HCEC 1CT (cell line): ENCODE measurements around the gene EDIL3.
"Not testable (repeated sequence)": the region's sequence is repeated elsewhere in the genome, so short reads cannot be mapped to it uniquely, and the experiment has no call there.

ENCODE experiments used
- DNase-seq: peaks from one replicate; pipeline ENCODE4 v3.0.0-alpha.2; 2017

EDIL3 gene

DNA sequence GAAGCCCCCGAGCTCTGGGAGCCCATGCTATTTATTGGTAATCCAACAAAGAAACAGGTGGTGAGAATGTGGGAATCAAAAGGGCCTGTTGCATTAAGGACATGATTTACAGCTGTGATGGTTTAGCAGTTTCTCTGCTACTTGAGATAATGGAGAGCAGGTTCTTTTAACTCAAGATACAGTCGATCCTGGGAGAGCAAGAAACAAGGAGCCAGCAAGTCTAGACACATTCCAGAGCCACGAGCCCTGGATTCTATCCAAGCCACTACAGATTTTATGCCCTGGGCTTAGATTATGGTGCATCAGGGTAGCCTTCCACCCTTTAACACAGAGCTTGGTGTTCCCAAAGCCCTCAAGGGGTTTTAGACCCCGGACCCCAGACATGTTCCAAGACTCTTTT is 87.0 kb downstream of the EDIL3 start:
- not testable (repeated sequence) for DNase-seq

DNA sequence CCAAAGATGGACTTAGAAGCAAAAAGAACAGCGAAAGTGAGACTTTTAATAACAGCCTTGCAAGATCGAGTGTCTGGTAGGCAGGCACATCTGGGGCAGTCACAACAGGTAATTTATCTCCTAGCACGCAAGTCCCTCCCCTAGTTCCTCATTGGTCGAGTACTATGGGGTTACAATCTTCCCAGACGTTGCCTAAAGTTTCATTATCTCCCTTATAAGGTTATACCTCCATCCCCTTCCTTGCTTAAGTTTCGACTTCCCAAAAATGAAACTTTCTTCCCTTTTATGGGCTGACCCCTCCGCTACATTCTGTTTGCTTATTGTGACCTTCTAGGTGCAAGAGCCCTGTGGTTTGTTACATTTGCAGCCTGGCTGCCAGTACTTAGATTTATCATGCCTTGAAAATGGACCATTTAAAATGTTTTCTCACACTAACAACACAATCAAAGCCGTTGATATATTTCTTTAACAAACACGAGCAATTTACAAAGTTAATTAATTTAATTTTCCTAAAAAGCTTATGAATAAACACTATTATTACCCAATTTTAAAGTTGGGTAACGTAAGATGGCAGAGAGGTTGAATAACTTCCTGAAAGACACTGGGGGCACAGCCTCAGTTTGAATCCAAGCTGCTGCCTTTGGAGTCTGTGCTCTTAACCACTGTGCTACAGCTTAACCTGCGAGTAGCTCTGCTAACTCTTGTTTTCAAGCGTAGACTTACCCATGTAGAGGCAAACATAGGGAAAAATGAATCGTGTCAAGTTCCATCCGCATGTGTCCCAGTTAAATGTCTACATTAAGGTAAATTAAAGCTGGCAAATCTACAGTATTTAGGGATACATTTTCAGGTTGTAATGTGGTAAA is 91.7 kb downstream of the EDIL3 start:
- DNase-seq, result no peak

DNA sequence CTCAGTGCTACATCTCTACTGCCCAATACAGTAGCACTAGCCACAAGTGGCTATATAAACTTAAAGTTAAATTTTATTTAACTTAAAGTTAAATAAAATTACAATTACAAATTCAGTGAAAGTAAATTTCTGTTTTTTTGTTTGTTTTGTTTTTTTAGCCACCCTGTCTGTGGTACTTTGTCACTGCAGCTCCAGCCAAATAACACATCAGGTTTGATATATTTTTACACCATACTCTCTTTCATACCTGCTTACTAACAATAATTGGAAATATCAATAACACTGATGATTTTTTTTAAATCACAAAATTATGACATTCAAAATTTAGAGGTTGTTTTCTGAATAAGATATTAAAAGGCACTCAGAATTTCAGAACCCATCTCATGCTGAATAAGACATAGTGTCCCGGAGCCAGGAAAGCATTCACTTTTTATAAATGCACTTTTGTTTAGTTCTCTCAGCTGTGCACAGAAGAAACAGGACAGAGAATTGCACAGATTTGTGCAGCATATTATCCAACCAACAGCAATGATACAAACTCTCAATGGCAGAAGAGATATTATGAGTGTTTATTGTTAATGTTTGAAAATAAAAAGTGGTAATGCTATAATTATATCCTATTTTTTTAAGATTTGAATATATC is 92.6 kb downstream of the EDIL3 start:
- DNase-seq, result no peak

DNA sequence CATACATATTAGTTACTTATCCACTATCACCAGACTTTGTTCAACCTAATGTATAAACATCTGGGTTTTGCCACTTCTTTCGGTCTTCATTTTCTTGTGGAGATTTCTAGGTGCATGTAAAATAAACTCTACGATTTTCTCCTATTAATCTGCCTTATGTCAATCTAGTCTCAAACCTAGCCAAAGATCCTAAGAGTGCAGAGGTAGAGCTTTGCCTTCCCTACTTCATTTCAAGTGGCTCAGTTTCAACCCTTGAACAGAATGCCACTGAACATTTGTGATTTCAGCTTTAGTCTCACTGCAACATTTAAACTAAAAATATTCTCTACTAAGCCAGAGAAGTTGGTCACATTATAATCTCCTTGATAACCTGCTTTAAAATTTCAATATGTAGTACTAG is 94.0 kb downstream of the EDIL3 start:
- DNase-seq, result no peak

DNA sequence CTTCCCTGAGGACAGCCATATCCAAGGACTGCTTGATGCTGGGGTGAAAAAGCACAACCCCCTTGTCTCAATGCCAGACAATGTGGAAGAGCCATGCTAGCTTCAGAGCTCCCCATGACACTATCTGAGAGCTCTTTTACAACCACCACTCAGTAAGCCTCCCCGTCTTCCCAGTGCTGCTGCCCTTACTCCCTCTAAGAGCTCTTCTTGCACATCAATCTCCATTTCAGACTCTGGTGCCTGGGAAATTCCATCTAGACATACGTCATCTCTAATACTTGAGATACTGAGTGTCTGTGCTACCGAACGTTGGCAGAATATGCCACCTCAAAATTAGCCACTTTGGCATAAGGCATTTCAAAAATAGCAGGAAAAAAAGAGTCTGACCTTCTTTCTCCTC is 94.5 kb downstream of the EDIL3 start:
- peak; percentile 25 for DNase-seq

DNA sequence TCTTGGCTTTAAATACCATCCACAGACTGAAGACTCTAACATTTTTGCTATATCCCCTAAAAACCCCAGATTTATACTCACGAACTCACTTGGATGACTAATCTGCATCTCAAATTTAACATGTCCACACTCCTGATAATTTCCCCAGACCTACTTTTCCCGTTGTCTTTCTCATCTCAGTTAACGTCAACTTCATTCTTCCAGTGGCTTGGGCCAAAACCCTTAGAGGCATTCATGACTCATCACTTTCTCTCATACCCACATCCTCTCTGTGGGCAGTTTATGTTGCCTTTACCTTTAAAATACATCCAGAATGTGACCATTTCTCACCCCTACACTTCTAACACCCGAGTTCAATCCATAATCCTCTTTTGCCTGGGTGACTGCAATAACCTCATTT is 96.7 kb downstream of the EDIL3 start:
- peak; percentile 87 for DNase-seq

DNA sequence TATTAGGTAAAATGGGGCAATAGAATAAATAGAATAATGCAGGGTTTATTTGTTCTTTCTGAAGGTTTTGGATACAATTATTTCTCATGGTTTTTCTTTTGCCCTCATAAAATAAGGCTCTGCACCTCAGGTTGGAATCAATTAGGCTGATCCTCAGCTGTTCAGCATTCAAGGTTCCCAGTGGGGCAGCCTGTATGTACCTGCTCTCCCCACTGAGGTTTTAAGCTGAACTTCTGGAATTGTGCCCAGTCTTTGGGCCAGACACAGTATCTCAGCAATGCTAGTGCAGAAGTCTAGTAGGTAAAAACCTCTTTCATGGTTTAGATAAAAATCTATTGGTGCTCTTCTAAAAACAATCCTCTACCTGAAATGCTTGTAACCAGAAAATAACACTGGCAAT is 98.0 kb downstream of the EDIL3 start:
- DNase-seq, result no peak

DNA sequence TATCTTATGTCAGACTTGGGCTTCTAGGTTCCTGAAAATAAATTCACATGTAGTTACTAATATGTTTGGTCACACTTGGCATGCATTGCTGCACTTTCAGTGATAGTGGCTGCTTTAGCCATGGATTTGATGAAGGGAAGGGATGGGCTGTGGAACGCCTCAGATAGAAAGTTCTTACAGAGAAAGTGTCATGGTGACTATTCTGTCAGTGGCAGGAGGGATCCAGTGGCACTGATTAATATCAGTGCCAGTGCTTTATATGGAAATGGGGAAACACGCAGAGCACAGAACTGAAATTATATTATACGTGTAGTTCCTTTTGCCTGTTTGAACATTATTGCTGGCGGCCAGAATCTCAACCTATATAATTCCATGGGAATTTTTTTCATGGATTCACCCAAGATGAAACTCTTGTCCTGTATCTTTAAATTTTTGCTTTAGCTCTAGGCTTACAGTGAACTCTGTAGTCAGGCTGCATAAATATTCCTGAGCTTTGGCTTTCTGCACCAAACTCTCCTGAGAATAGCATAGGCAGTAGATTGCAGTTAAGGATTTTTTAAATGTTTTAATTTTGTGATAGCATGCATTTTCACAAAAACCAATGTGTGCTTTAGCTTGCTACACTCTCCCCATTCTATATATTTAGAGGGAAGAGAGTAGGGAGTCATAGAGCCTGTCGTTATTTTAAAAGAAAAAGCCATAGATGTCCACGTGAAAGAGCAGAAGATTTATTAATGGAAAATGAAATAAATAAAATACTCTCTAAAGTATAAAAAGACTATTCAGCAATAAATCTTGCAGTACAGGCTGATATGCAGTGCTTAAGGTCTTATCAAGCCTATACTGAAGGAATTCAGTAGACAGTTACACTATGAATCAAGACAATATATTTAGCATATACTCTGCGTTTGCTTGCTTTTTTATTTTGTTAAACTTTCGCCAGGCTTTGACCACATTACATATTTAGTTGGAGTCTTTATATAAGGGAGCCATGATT is 98.7 kb downstream of the EDIL3 start:
- DNase-seq, result no peak

DNA sequence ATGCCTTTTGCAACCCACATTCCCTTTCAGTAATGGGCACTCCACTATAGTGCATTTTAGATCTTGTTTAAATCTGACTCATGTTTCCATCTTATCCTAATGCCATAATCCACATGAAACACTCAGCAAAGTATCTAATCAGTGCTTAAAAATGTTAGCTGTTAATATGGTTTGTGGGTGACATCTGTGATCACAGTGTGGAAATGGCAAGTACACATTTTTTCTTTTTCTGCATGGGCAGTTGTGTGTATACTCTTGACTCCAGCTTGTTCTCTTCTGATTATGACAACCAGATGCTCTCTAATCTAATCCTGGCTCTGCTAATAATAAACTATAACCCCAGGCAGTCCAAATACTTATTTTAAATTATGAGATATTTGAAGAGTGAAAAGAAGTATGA is 103.3 kb downstream of the EDIL3 start:
- DNase-seq, result no peak

DNA sequence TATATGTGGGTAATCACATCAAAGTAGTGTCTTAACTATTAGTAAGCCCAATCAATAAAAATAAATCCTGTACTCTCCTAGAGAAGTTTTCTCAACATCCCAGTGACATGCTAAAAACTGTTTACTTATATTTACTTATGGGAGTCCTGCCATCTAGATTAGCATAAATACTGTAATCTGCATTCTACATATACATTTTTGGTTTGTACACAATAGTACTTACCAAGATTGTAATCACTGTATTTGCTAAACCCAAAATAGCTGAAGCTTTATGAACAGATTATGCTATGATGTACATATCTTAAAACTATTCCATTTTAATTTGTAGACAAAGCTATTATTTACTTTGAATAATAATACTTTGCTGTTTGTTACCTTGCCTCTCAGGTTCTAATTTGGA is 105.4 kb downstream of the EDIL3 start:
- no peak for DNase-seq

DNA sequence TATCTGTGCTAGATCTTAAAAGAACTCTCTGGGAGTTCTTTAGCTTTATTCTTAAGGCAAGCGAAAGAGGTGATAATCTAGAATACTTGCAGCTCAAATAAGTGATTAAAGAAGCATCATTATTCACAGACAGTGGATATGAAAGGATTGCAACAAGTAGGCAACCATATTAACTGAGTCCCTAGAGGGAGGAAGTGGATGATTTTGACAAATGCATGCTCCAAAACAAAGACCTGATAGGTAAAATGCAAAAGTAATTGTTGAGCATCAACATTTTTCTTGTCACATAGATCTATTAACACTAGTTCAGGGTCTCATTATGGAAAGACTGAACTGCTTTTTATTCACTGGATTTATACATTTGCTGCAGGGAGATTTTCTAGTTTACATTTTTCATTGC is 109.1 kb downstream of the EDIL3 start:
- no peak for DNase-seq

DNA sequence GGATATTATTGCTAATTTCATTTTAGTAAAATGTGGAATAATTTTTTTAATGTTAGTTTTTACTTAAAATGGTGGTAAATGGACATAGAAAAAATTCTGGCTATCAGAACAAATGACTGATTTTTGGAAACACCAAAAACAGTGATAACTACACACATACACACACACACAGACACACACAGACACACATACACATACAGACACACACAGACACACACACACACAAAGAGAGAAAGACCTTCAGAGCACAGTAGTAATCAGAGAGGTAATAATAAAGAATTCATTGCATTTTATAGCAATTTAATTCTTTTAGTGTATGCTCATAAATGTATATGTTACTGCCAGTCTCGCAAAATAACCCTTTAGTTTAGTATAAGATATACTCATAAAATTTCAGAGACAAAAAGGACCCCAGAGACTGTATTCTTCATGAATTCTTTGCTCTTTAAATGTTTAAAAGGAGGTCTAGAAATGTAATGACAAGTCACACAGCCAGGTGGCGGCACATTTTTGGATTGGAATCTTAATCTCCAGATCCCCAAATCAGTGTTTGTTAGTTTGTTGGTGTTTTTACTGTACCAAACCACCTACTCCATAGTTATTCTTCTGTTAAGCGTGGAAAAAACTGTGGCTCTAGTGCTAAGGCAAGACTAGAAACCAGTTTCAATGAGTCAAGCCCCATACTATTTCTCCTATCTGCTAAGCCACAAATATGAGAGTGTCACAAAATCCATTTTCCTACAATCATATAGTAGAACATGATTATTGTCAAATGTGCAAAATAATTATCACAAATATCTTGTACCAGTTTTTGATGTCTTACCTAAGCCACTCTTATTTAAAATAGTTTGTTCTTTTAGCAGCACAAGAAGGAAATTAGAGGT is 109.9 kb downstream of the EDIL3 start:
- peak; percentile 44 for DNase-seq

DNA sequence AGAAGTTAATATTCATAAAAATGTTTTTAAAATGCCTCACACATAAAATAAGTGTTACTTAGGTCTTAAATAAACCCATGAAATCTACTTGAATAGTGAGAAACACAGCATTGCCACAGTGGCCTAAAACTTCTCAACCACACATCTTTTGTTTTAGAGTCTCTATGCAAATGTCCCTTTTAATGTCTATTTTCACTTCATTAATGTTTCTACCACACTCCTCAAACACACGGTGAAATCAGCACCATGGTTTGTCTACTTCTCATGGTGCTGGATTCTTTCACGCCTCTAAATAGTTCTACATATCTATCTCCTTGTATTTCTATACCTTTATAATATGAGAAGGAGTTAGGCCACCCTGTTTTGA is 111.2 kb downstream of the EDIL3 start:
- no peak for DNase-seq

DNA sequence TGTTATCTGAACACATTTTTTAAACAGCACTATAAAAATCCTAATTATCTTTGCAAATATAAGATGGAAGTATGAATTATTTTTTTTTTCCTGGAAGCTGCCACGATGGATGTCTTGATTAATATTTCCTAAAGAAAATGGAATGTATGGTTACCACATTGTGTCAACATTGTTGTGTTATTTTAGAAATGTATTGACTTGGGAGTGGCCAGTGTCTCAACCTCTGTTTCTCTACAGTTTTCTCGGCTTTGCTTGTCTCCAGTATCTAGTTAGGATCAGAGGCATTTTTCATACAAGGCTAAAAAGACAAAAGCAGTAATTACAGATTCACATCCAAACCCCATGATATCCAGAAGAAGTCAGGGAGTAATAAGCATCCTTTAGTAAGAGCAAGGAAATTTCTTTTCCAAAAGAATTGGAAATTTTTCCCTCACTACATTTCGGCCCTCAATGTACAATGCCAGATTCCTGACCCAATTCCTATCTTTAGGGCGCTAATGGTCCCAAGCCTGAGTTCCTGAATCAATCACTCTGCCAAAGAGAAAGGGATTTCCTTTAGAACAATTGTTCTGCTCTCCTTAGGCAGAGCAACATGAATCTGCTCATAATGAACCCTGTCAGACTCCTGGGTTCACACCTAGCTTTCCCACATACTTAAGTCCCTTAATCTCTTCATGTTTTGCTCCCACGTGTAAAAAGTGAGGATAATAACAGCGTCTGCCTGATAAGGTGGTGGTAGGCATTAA is 111.7 kb downstream of the EDIL3 start:
- no peak for DNase-seq

DNA sequence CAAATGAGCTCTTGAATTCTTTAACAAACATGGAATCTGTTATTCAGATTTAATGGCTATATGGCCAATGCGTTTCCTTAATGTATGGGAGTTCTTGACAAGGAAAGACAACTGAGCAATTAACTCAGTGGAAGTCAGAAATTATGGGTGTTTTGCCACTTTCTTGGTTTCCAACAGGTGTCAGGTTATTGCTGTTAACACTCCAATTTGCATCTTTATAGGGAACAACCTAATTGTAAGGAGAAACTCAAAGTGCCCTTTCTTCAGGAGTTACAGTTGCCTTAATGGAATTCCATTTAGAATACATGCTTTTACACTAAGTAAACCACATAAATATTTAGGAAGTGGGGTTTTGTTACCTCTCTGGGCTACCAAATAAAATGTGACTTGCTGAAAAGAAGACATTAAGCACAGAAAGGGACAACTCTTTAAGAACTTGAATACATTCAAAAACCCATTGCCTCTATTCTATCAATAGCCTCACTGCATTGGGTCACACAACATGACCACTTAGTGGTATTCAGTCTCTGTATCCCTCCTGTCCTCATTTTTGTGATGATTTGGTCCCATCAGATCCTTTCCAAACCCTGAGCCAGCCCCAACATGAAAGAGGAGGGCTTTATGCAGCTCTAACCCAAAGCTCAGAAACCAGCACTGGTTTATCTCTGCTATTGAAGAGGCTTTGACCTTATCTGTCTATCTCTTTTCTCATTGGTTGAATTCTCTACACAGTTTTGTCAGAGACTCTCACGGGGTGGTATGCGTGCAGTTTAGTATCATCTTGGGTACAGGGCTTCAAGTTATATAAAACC is 118.7 kb downstream of the EDIL3 start:
- DNase-seq, result no peak

DNA sequence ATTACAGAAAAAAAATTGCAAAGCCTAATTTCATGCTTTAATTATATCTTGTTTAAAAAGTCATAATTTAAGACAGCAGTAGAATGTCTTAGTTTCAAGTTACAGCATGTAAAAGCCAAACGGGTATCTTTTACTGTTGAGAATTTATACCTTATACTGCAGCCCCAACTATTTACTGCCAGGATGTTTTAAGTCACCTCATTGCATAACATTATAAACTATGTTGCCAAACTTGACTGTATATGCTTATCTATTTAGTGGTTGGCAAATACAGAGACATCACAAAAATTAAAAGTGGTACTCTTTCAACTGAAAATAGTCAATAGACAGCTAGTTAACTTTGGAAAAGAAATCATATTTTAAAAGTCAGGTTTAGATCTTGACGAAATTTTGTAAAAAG is 119.5 kb downstream of the EDIL3 start:
- no peak for DNase-seq

DNA sequence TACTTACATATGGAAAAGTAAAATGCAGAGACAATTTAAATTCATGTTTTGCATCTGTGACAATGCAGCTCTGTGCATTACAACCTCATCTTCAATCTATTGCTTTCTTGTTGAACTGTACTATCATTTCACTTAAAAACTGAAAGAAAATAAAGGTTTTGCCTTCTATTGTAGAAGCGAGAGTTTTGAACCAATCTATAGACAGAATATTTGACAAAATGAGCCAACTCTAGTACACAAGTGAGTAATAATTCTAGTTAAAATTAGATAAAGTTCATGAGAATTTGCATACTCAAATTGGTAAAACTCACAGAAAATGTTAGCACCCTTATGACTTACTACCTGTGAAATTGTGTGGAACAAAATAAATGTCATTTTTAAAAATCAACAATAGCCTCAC is 123.7 kb downstream of the EDIL3 start:
- no peak for DNase-seq

DNA sequence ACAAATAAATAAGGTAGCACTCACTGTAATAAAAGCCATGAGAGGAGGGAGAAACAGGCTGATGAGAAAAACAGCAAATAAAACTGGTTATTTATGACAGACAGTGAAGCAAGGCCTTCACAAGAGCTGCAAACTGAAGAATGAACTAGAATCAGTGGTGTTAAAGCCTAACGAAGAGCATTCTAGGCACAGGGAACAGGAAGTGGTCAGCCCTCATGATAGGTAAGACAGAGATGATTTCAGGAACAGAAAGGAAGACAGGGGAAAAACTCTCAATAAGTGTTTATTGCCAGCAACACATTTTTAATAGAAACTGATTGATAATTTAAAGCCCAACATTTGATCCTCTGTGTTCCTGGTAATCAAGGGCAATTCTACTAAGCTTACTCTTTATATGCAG is 124.5 kb downstream of the EDIL3 start:
- no peak for DNase-seq

DNA sequence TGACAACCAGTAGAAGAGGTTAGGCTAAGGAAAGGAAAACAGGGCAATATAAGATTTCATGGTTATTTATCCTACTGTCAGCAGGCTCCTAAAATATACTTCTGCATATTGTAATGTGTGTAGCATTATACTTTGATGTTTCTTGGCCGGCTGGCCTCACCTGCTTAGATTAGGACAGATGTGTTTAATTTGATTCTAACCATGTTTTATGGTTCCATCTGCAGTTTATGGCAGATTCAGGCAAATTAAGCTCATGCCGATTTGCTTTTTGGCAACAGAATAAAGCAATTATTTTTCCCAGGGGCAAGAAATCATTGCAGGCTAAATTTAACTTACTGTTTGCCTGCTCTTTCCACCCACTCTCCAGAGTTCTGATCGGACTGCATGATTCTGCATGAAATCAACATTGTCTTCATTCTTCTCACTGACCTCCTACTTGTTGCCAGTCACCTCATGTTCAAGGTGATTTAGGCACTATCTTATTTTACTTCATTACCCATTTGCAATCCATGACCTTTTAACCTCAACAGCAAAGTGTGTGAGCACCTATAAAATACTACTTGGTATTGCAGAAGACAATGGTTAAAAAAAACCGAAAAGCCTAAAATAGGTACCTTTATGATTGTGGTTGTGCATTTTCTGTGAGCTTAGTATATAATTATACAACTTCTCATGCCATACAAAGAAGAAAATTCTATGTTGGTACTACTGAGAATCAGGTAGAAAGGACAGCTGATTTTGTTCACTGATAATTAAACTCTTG is 125.2 kb downstream of the EDIL3 start:
- DNase-seq, result no peak

DNA sequence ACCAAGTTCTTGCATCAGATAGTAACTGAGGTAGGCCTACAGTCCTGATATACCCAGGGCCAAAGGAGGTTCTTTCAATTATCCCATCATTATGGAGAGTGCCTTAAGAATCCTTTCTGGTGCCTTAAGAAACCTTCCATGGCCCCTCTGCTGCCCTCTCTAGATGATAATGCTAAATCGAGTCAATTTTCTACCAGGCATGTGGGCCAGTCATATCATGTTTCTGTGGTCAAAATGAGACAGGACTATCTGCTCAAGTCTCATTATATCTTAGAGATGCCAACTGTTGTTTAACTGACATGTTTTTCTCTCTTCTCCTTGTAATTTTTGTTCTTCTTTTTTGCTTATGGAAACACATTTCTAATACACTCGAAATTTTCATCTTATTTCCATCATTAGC is 127.6 kb downstream of the EDIL3 start:
- DNase-seq, result no peak
